Measurements from ENCODE around the gene MAP3K5. TPM values are rescaled to one million over a fixed set of nuclear protein-coding genes. Genes with fewer than 3 reads are reported as not detected.

The MAP3K5 gene
- total and polyA plus RNA-seq, 2 donors (not counting 3 experiments of a cell fraction or from before 2014, with no cell fraction given), result 1.5 to 7.0 TPM

DNA sequence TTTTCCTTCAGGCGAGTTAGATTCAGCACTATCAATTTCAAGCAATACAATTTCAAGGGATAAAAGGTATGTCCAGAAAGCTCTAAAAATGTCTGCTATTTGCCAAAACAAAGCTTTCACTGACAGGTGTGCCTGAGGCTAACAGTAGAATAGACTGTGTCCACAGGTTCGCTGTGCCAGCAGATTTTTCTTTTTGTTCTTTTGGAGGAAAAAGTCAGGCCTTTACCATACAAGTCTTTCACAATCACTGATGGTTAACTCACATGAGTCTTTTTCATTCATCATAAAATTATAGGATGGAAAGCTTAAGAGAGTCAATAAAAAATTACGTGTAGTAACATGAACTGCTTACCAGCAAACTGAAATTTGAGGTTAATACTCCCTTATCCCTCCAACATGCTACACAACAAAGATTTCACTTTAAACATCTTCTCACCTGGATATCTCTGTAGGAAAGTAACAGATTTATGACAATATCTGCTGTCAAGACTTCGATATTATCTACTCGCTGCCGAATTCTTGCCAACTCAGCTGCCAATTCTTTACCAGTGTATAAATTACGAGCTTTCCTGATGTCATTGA, 95.4 kb downstream of the MAP3K5 start:
- dilution Hi-C loops (cut with MboI; ENCODE audit: extremely low pct_ligation_motif_present, low sequenced_read_pairs) (no loop called here), intact Hi-C loops (cut with micrococcal nuclease) (no loop called here)
- H3K4me3 ChIP-seq (replicated peaks in 1 of 3; ENCODE audit: insufficient read depth in 1 of 3, low read depth in 1 of 3, low read length in 3 of 3), result no peak overlapping the region
- H3K36me3 ChIP-seq (ENCODE audit: control insufficient read depth in 2 of 2, extremely low read depth in 1 of 2, insufficient read depth in 2 of 2, low read length in 2 of 2), result no peaks in the 10 kb centered on the region
- no TSS peak for BruUV-seq (replicated peaks)
- no peak for FAIRE-seq
- H3K9ac ChIP-seq (replicated peaks; ENCODE audit: extremely low read depth, insufficient read depth, low read length), result no peak overlapping the region
- no peak overlapping the region for H3K27ac ChIP-seq (ENCODE audit: insufficient read depth, low read depth, low read length)
- CTCF ChIA-PET, result interaction anchor here (1.0 to 1.1 kb wide), 2 partner anchors 53 to 95 kb away, joined by 3 read pairs; partner anchors contain the start of gene MAP3K5
- no peaks in the 10 kb centered on the region for H3K9me3 ChIP-seq (replicated peaks; ENCODE audit: control insufficient read depth, insufficient read depth, low read length)
- H3K79me2 ChIP-seq (ENCODE audit: control insufficient read depth, insufficient read depth, low read length), result no peaks in the 10 kb centered on the region
- POLR2A ChIA-PET, result no interaction called here
- H3K9me1 ChIP-seq (replicated peaks; ENCODE audit: control insufficient read depth, extremely low read depth, insufficient read depth, low read length), result no peaks in the 10 kb centered on the region
- no peaks in the 10 kb centered on the region for H4K20me1 ChIP-seq (replicated peaks; ENCODE audit: control insufficient read depth, extremely low read depth, insufficient read depth, low read length)
- no peak overlapping the region for H3K4me2 ChIP-seq (ENCODE audit: insufficient read depth, low read length)
- H2AFZ ChIP-seq (ENCODE audit: low read depth, low read length), result no peak overlapping the region
- no peaks in the 10 kb centered on the region for H3K27me3 ChIP-seq (ENCODE audit: control insufficient read depth in 2 of 2, insufficient read depth in 2 of 2, low read length in 2 of 2)
- peaks cover 4% of the 10 kb centered on the region for H3K4me1 ChIP-seq (ENCODE audit: control insufficient read depth, extremely low read depth, insufficient read depth, low read length)
- DNase-seq (ENCODE audit: low read depth, low spot score), result no peak
- TF ChIP-seq POLR2A (IDR thresholded peaks at IDR 0.05; ENCODE audit: low read depth, low read length), result no peak
- TF ChIP-seq JUN (IDR thresholded peaks at IDR 0.05; ENCODE audit: borderline replicate concordance, insufficient read depth, insufficient read length, low read depth), result no peak
- TF ChIP-seq, protein P1, sequence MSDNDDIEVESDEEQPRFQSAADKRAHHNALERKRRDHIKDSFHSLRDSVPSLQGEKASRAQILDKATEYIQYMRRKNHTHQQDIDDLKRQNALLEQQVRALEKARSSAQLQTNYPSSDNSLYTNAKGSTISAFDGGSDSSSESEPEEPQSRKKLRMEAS (IDR thresholded peaks at IDR 0.05; ENCODE audit: insufficient read depth, insufficient read length), result no peak
- TF ChIP-seq GATA2 (IDR thresholded peaks at IDR 0.05; ENCODE audit: insufficient read depth, insufficient read length, low read depth, low read length), result no peak
- no peak for TF ChIP-seq MYC (IDR thresholded peaks at IDR 0.05; ENCODE audit: low read depth, low read length)
- no peak for TF ChIP-seq FOS (IDR thresholded peaks at IDR 0.05; ENCODE audit: borderline replicate concordance, insufficient read depth, low read length)
- TF ChIP-seq EZH2 (IDR thresholded peaks at IDR 0.05; ENCODE audit: borderline replicate concordance, low read depth, low read length, severe bottlenecking), result no peak
- no peak for TF ChIP-seq POLR2AphosphoS5 (IDR thresholded peaks at IDR 0.05; ENCODE audit: insufficient read depth, low read depth, low read length)
- TF ChIP-seq, protein P2, sequence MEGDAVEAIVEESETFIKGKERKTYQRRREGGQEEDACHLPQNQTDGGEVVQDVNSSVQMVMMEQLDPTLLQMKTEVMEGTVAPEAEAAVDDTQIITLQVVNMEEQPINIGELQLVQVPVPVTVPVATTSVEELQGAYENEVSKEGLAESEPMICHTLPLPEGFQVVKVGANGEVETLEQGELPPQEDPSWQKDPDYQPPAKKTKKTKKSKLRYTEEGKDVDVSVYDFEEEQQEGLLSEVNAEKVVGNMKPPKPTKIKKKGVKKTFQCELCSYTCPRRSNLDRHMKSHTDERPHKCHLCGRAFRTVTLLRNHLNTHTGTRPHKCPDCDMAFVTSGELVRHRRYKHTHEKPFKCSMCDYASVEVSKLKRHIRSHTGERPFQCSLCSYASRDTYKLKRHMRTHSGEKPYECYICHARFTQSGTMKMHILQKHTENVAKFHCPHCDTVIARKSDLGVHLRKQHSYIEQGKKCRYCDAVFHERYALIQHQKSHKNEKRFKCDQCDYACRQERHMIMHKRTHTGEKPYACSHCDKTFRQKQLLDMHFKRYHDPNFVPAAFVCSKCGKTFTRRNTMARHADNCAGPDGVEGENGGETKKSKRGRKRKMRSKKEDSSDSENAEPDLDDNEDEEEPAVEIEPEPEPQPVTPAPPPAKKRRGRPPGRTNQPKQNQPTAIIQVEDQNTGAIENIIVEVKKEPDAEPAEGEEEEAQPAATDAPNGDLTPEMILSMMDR (IDR thresholded peaks at IDR 0.05; ENCODE audit: extremely low read depth in 1 of 2, insufficient read depth in 1 of 2, low read depth in 1 of 2, low read length in 2 of 2), result no peak

All from endothelial cell of umbilical vein (primary cell).